HG03025 (cell line): ENCODE measurements around the gene SHH.

Experiments
- ATAC-seq: cut with Tn5 transposase; IDR thresholded peaks from one replicate; pipeline ENCODE4 v1.9.1; 2021; ENCODE audit warnings: mild to moderate bottlenecking, moderate library complexity; ENCODE audit not compliant: unreplicated experiment, low FRiP score

The SHH gene

GRCh38 chr7:155811895-155812761 lies at the start of gene SHH:
Gene SHH, minus strand, starts transcription at chr7:155812463. Its CDS starts 341 bp downstream, at chr7:155812122.
- no peak for ATAC-seq

GRCh38 chr7:155861480-155861868 lies 49.2 kb upstream of the SHH start:
- no peak for ATAC-seq

GRCh38 chr7:155860840-155861479 lies 48.7 kb upstream of the SHH start:
- ATAC-seq: no peak

- ATAC-seq: no peak
Measured at GRCh38 chr7:155860461-155860839, 48.2 kb upstream of the SHH start.

- no peak for ATAC-seq
Measured at GRCh38 chr7:155858521-155859061, 46.3 kb upstream of the SHH start.

- ATAC-seq: no peak
Measured at GRCh38 chr7:155857141-155857540, 44.9 kb upstream of the SHH start.

- ATAC-seq: no peak
Measured at GRCh38 chr7:155856656-155857055, 44.4 kb upstream of the SHH start.

GRCh38 chr7:155852426-155853301 lies 40.4 kb upstream of the SHH start:
- no peak for ATAC-seq

GRCh38 chr7:155851892-155852291 lies 39.6 kb upstream of the SHH start:
- no peak for ATAC-seq

GRCh38 chr7:155850766-155851678 lies 38.8 kb upstream of the SHH start:
- no peak for ATAC-seq

- no peak for ATAC-seq
Measured at GRCh38 chr7:155850001-155850436, 37.8 kb upstream of the SHH start.

GRCh38 chr7:155848691-155849669 lies 36.7 kb upstream of the SHH start:
- ATAC-seq: no peak

GRCh38 chr7:155847821-155848435 lies 35.7 kb upstream of the SHH start:
- ATAC-seq: no peak

- no peak for ATAC-seq
Measured at GRCh38 chr7:155846936-155847335, 34.7 kb upstream of the SHH start.

GRCh38 chr7:155846156-155846555 lies 33.9 kb upstream of the SHH start:
- ATAC-seq: no peak

GRCh38 chr7:155845226-155845625 lies 33.0 kb upstream of the SHH start:
- no peak for ATAC-seq

- no peak for ATAC-seq
Measured at GRCh38 chr7:155844526-155844925, 32.3 kb upstream of the SHH start.

- no peak for ATAC-seq
Measured at GRCh38 chr7:155844019-155844453, 31.8 kb upstream of the SHH start.
